IMR-90 (cell line): ENCODE measurements around the gene UBASH3A. TPM values are rescaled to one million over a fixed set of nuclear protein-coding genes. Genes with fewer than 3 reads are reported as not detected.

Experiments
- ATAC-seq: fragments of 200-7000 bp; cut with Tn5 transposase; 2 replicates; pipeline ENCODE4 v1.9.1; 2020; ENCODE audit warnings: low read depth, mild to moderate bottlenecking, moderate library complexity
- BruUV-seq: library from RNA; stranded (reverse); fragments of 400-500 nt; replicated peaks from 2 replicates; lab custom pipeline; 2021; lab: Mats Ljungman, UMichigan
- CTCF ChIA-PET: fragments of 300-600 bp; formaldehyde crosslinking; extraction: SDS; loops from one replicate; lab custom pipeline; 2021; ENCODE audit warnings: antibody characterized with exemption; lab: Yijun Ruan, JAX
- POLR2A ChIA-PET: fragments of 300-600 bp; sonication (Branson Sonifier 250); formaldehyde crosslinking; loops from one replicate; lab custom pipeline; 2022; ENCODE audit warnings: antibody characterized with exemption; ENCODE audit not compliant: unreplicated experiment; lab: Charles Lee
- DNase-seq: peaks from one replicate; pipeline ENCODE4 v3.0.0; 2013
- H2AFZ ChIP-seq: replicated peaks from 2 replicates; pipeline ENCODE3; 2013; ENCODE audit warnings: low read length, mild to moderate bottlenecking; ENCODE audit not compliant: poor library complexity
- H2AK5ac ChIP-seq: 2 replicates; pipeline ENCODE4 v1.6.1; 2013; ENCODE audit warnings: low read depth, low read length, inconsistent platforms
- H2AK9ac ChIP-seq: replicated peaks from 2 replicates; pipeline ENCODE3; 2013; ENCODE audit warnings: mild to moderate bottlenecking, low read depth, low read length, moderate library complexity; ENCODE audit not compliant: poor library complexity
- H2BK120ac ChIP-seq: 2 replicates; pipeline ENCODE4 v1.6.1; 2013; ENCODE audit warnings: low read depth, low read length, inconsistent platforms
- H2BK15ac ChIP-seq: 3 replicates; pipeline ENCODE4 v1.6.1; 2013; ENCODE audit warnings: low read depth, low read length, inconsistent platforms
- H2BK20ac ChIP-seq: 2 replicates; pipeline ENCODE4 v1.6.1; 2013; ENCODE audit warnings: low read depth, mild to moderate bottlenecking, inconsistent platforms, low read length, moderate library complexity
- H2BK5ac ChIP-seq: 2 replicates; pipeline ENCODE4 v1.6.1; 2013; ENCODE audit warnings: mild to moderate bottlenecking, low read depth, low read length, inconsistent platforms; ENCODE audit not compliant: poor library complexity, severe bottlenecking
- H3K14ac ChIP-seq: replicated peaks from 2 replicates; pipeline ENCODE4 v1.6.1; 2013; ENCODE audit warnings: low read depth, low read length, inconsistent platforms
- H3K18ac ChIP-seq: 2 replicates; pipeline ENCODE4 v1.6.1; 2013; ENCODE audit warnings: low read depth, low read length, control low read depth
- H3K23ac ChIP-seq: 2 replicates; pipeline ENCODE4 v1.6.1; 2013; ENCODE audit warnings: low read depth, low read length, inconsistent platforms
- H3K27ac ChIP-seq: 2 replicates; pipeline ENCODE4 v1.5.1; 2013; ENCODE audit warnings: mild to moderate bottlenecking, control low read depth, low read length; ENCODE audit not compliant: insufficient read depth
- H3K27me3 ChIP-seq: 2 replicates; pipeline ENCODE4 v1.6.1; 2013; ENCODE audit warnings: low read length; ENCODE audit not compliant: control insufficient read depth, insufficient read depth
- H3K36me3 ChIP-seq: 2 replicates; pipeline ENCODE4 v1.6.1; 2013; ENCODE audit warnings: low read length, mixed read lengths; ENCODE audit not compliant: control insufficient read depth, insufficient read depth
- H3K4ac ChIP-seq: 2 replicates; pipeline ENCODE4 v1.6.1; 2013; ENCODE audit warnings: low read depth, low read length, inconsistent platforms
- H3K4me1 ChIP-seq: 2 replicates; pipeline ENCODE4 v1.6.1; 2013; ENCODE audit warnings: low read length, mixed read lengths; ENCODE audit not compliant: control insufficient read depth, insufficient read depth
- H3K4me2 ChIP-seq: 2 replicates; pipeline ENCODE4 v1.6.1; 2013; ENCODE audit warnings: low read depth, mild to moderate bottlenecking, control low read depth, low read length, moderate library complexity
- H3K4me3 ChIP-seq: 2 replicates; pipeline ENCODE4 v1.5.1; 2013; ENCODE audit warnings: low read depth, mild to moderate bottlenecking, control low read depth, low read length, moderate library complexity; ENCODE audit not compliant: insufficient read depth
- H3K56ac ChIP-seq: 2 replicates; pipeline ENCODE4 v1.6.1; 2013; ENCODE audit warnings: low read length, inconsistent platforms; ENCODE audit not compliant: insufficient read depth; ENCODE audit errors: extremely low read depth
- H3K79me1 ChIP-seq, 2 experiments: 2 replicates each; pipeline ENCODE4 v1.6.1; 2013; ENCODE audit warnings: low read length in 2 of 2, inconsistent platforms in 1 of 2, low read depth in 1 of 2
- H3K9ac ChIP-seq: 2 replicates; pipeline ENCODE4 v1.6.1; 2013; ENCODE audit warnings: low read depth, low read length, control low read depth
- H3K9me1 ChIP-seq: 2 replicates; pipeline ENCODE4 v1.6.1; 2013; ENCODE audit warnings: low read length, inconsistent platforms; ENCODE audit not compliant: insufficient read depth
- H3K9me3 ChIP-seq: 2 replicates; pipeline ENCODE4 v1.6.1; 2013; ENCODE audit warnings: low read length; ENCODE audit not compliant: control insufficient read depth, insufficient read depth
- H4K20me1 ChIP-seq: 2 replicates; pipeline ENCODE4 v1.6.1; 2013; ENCODE audit warnings: low read length, inconsistent platforms; ENCODE audit not compliant: insufficient read depth
- H4K5ac ChIP-seq: 2 replicates; pipeline ENCODE4 v1.6.1; 2013; ENCODE audit warnings: mild to moderate bottlenecking, low read depth, low read length, control low read depth
- H4K8ac ChIP-seq, 2 experiments: 2 replicates each; pipeline ENCODE4 v1.6.1; 2013; ENCODE audit warnings: low read depth in 2 of 2, low read length in 2 of 2, control low read depth in 1 of 2, inconsistent platforms in 1 of 2
- H4K91ac ChIP-seq: 2 replicates; pipeline ENCODE4 v1.6.1; 2013; ENCODE audit warnings: low read depth, low read length, inconsistent platforms; ENCODE audit not compliant: insufficient read depth
- CEBPB ChIP-seq: IDR thresholded peaks from 2 replicates; pipeline ENCODE4 v1.6.1; 2012; ENCODE audit warnings: low read depth, low read length, improper control_type of control experiment
- CHD1 ChIP-seq: IDR thresholded peaks from 2 replicates; pipeline ENCODE4 v1.6.1; 2012; ENCODE audit warnings: low read depth, low read length, improper control_type of control experiment
- MAZ ChIP-seq: IDR thresholded peaks from 2 replicates; pipeline ENCODE4 v1.6.1; 2012; ENCODE audit warnings: low read depth, mild to moderate bottlenecking, low read length, improper control_type of control experiment, moderate library complexity, borderline replicate concordance
- MXI1 ChIP-seq: IDR thresholded peaks from 2 replicates; pipeline ENCODE4 v1.6.1; 2012; ENCODE audit warnings: low read depth, mild to moderate bottlenecking, low read length, moderate library complexity, borderline replicate concordance
- RAD21 ChIP-seq: IDR thresholded peaks from 2 replicates; pipeline ENCODE4 v1.6.1; 2012; ENCODE audit warnings: low read length, improper control_type of control experiment
- RFX5 ChIP-seq: IDR thresholded peaks from 2 replicates; pipeline ENCODE4 v1.8.0; 2012; ENCODE audit warnings: low read depth, mild to moderate bottlenecking, low read length, moderate library complexity
- whole genome bisulfite sequencing, 2 experiments: methylation state at CpG; one replicate each; pipeline versions ENCODE4 v1.1.5 to v1.1.7; 2013; ENCODE audit warnings: missing lambda C conversion rate in 2 of 2; ENCODE audit not compliant: insufficient read length in 1 of 2; ENCODE audit errors: extremely low coverage in 2 of 2; 5-methylcytosine and 5-hydroxymethylcytosine counted together
- dilution Hi-C: fragments of 300-500 bp; cut with HindIII; formaldehyde crosslinking; loops from one replicate; pipeline ENCODE4 v1.14.3; 2018; ENCODE audit warnings: low sequenced_read_pairs; ENCODE audit not compliant: unreplicated experiment
- in situ Hi-C: fragments of 300-500 bp; cut with MboI; formaldehyde crosslinking; loops from 3 replicates; pipeline ENCODE4 v1.14.3; 2019; ENCODE audit warnings: low sequenced_read_pairs, inconsistent platforms, mixed read lengths
- intact Hi-C: fragments of 100-400 bp; cut with micrococcal nuclease; formaldehyde crosslinking; loops from 2 replicates; pipeline ENCODE4 v1.10.0; 2022
- polyA plus RNA-seq, 3 experiments: library from polyadenylated mRNA; depleted of rRNA; stranded (reverse); fragments of >200 nt; gene quantifications; 2 replicates each; pipeline ENCODE4 v1.2.3, GENCODE V29; 2012; ENCODE audit warnings: low replicate concordance in 1 of 3
- total RNA-seq: library from RNA; depleted of rRNA; stranded (reverse); fragments of >200 nt; gene quantifications from 2 replicates; pipeline ENCODE4 v1.2.3, GENCODE V29; 2012

The UBASH3A gene
- total and polyA plus RNA-seq, 2 of the 4 experiments (the other 2 are of a cell fraction), result not detected

DNA sequence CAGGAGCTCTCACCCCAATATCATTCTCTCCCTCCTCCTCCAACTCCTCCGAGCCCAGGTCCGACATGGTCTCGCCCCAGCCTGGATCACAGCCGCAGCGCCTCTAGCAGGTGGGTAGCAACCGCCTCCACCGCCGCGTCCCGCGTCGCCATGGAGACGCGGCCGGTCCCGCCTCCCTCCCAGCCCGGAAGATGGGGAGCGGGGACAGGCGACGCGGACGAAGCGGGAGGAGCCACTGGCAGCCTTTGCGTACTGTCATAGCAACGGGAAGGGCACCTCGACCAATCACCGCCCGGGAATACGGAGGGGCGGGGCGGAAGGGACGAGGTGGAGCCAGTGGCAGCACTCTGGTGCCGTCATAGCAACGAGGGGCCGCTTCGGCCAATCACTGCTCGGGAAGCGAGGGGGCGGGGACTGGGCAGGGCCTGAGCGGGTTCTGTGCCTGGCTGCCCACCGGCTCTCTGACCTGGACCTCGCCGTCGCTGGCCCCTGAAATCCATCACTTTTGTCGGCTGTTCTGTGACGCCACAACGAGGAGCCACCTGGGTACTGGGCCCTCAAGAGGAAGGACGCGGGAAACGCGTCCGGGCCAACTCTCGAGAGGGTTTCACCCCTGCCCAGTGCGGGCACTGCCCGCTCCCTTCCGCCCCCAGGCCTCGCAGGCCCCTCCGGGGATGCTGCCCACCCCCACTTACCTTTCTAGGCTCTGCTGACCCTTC, 92.6 kb downstream of the UBASH3A start, which contains the start of gene RSPH1:
RSPH1 (minus strand) TSS at position 105 of the 719 bp plus-strand sequence; CDS start at position 67, 38 bp downstream.
- CTCF ChIA-PET, result interaction anchor here (0.5 kb wide), 1 partner anchor 320 kb away, joined by 4 read pairs; no protein-coding TSS in a partner anchor
- H3K27ac ChIP-seq, result no peak within 1 kb of the TSS
- intact Hi-C loops, result no loop called here

More for the DNA sequence above, 92.6 kb downstream of the UBASH3A start, which contains the start of gene RSPH1:
- H4K8ac ChIP-seq, result peak within 1 kb of the TSS; percentile 9 to 29; a peak in 2 of 4 replicates
- dilution Hi-C loops (no loop called here), in situ Hi-C loops (no loop called here)
- no TSS peak for BruUV-seq
- WGBS, 2 experiments, result 0% methylated on average over 13 of the region's 58 CpGs; no CpG with 5 or more reads in 1 of the 2 experiments
- H3K9me3 ChIP-seq, result no peaks in the 10 kb centered on the region
- no peak within 1 kb of the TSS for H2BK120ac ChIP-seq
- no peaks in the 10 kb centered on the region for H3K36me3 ChIP-seq
- H3K18ac ChIP-seq, result no peak within 1 kb of the TSS
- H3K14ac ChIP-seq, result no peak within 1 kb of the TSS
- no peak within 1 kb of the TSS for H2AK5ac ChIP-seq
- H2BK20ac ChIP-seq, result no peak within 1 kb of the TSS
- H3K9me1 ChIP-seq, result 0 out of 2 replicates have a peak, but pooled peaks cover 4% of the 10 kb centered on the region
- H2AFZ ChIP-seq, result peak within 1 kb of the TSS; percentile 98
- H4K5ac ChIP-seq, result no peak within 1 kb of the TSS
- H2AK9ac ChIP-seq, result peak within 1 kb of the TSS; percentile 10
- peak within 1 kb of the TSS; percentile 71 for H3K4me2 ChIP-seq
- no peaks in the 10 kb centered on the region for H3K4me1 ChIP-seq
- DNase-seq, result peak; percentile 95
- no peaks in the 10 kb centered on the region for H3K79me1 ChIP-seq
- no peak within 1 kb of the TSS for H3K23ac ChIP-seq
- TF ChIP-seq CHD1 (no peak), CEBPB (no peak), MXI1 (peak; percentile 68), MAZ (peak; percentile 77; the same call in 1 of the 2 replicates), RFX5 (peak; percentile 67), RAD21 (no peak)
- no peak within 1 kb of the TSS; the same call in 1 of the 2 replicates for H4K91ac ChIP-seq
- peak within 1 kb of the TSS; percentile 6; the same call in 1 of the 2 replicates for H3K9ac ChIP-seq
- H3K56ac ChIP-seq, result 0 out of 2 replicates have a peak within 1 kb of the TSS, but pooled peaks have one; percentile 10
- no peaks in the 10 kb centered on the region for H4K20me1 ChIP-seq
- H2BK5ac ChIP-seq, result no peak within 1 kb of the TSS
- H3K27me3 ChIP-seq, result peaks cover 5% of the 10 kb centered on the region; the same call in 1 of the 2 replicates
- no peak within 1 kb of the TSS for H3K4ac ChIP-seq
- H3K4me3 ChIP-seq, result peak within 1 kb of the TSS; percentile 52
- H2BK15ac ChIP-seq, result no peak within 1 kb of the TSS
- ATAC-seq, result peak; percentile 100
- POLR2A ChIA-PET, result no interaction called here
